K562 (cell line): ENCODE data around the gene HES5. TPM values are rescaled to one million over a fixed set of nuclear protein-coding genes. Genes with fewer than 3 reads are reported as not detected.

Experiments
- ATAC-seq: fragments of 200-7000 bp; cut with Tn5 transposase; 3 replicates; pipeline ENCODE4 v1.9.1; 2020; ENCODE audit warnings: moderate library complexity
- BruUV-seq: library from RNA; stranded (reverse); fragments of 400-500 nt; replicated peaks from 2 replicates; lab custom pipeline; 2021; lab: Mats Ljungman, UMichigan
- CTCF ChIA-PET: fragments of 300-600 bp; formaldehyde crosslinking; extraction: SDS; loops from one replicate; lab custom pipeline; 2021; ENCODE audit warnings: low intra/inter-chr PET ratio; lab: Yijun Ruan, JAX
- POLR2A ChIA-PET: fragments of 300-600, 350-650 bp; sonication (Branson Sonifier 250); formaldehyde crosslinking; extraction: SDS; loops from one replicate; lab custom pipeline; 2021; ENCODE audit warnings: antibody characterized with exemption, inconsistent platforms; lab: Yijun Ruan, JAX
- DNase-seq, 4 experiments: peaks; one replicate each; pipeline versions ENCODE4 v3.0.0 to v3.0.0-alpha.2; 2011 to 2018; ENCODE audit warnings: low spot score in 3 of 4, mixed read lengths in 3 of 4; ENCODE audit errors: extremely low read depth in 1 of 4
- FAIRE-seq: peaks from 2 replicates; lab custom pipeline; 2011; peaks lifted over from hg19 to GRCh38; lab: Jason Lieb, UNC
- H2AFZ ChIP-seq: 2 replicates; pipeline ENCODE4 v1.6.0; 2011; ENCODE audit warnings: low read depth, low read length, control low read depth, inconsistent platforms
- H3K27ac ChIP-seq: fragments of 200-600 bp; 3 replicates; pipeline ENCODE4 v1.8.0; 2011; ENCODE audit warnings: low read depth, mild to moderate bottlenecking, control low read depth, inconsistent platforms, low read length, moderate library complexity, mixed read lengths; ENCODE audit errors: extremely low read depth
- H3K27me3 ChIP-seq, 2 experiments: fragments of 300-600 bp in 1 of 2; 2 replicates in 1 of 2; 3 replicates in 1 of 2; pipeline versions ENCODE4 v1.6.0 to v1.8.0; 2011; ENCODE audit warnings: inconsistent platforms in 2 of 2, low read length in 2 of 2, mild to moderate bottlenecking in 1 of 2, mixed read lengths in 1 of 2, moderate library complexity in 1 of 2; ENCODE audit not compliant: control insufficient read depth in 2 of 2, insufficient read depth in 2 of 2
- H3K36me3 ChIP-seq: fragments of 300-600 bp; 3 replicates; pipeline ENCODE4 v1.8.0; 2011; ENCODE audit warnings: mild to moderate bottlenecking, low read length, inconsistent platforms; ENCODE audit not compliant: control insufficient read depth, insufficient read depth
- H3K4me1 ChIP-seq, 2 experiments: fragments of 200-600 bp in 1 of 2; replicated peaks in 1 of 2; 2 replicates in 1 of 2; 3 replicates in 1 of 2; pipeline versions ENCODE4 v1.5.1 to v1.8.0; 2011; ENCODE audit warnings: inconsistent platforms in 2 of 2, low read length in 2 of 2, mild to moderate bottlenecking in 1 of 2, mixed read lengths in 1 of 2, moderate library complexity in 1 of 2; ENCODE audit not compliant: control insufficient read depth in 2 of 2, insufficient read depth in 2 of 2
- H3K4me2 ChIP-seq: 2 replicates; pipeline ENCODE4 v1.6.1; 2011; ENCODE audit warnings: low read length, control low read depth, inconsistent platforms, mixed read lengths; ENCODE audit not compliant: insufficient read depth
- H3K4me3 ChIP-seq: fragments of 200-600 bp; sonication (generic), shearing (Covaris generic); 2 replicates; pipeline ENCODE4 v1.5.1; 2016; ENCODE audit warnings: control low read depth, inconsistent platforms
- H3K79me2 ChIP-seq: fragments of 200-600 bp; 3 replicates; pipeline ENCODE4 v1.8.0; 2011; ENCODE audit warnings: low read length, inconsistent platforms; ENCODE audit not compliant: control insufficient read depth, insufficient read depth
- H3K9ac ChIP-seq, 2 experiments: 2 replicates each; pipeline versions ENCODE4 v1.6.0 to v1.6.1; 2011; ENCODE audit warnings: low read depth in 2 of 2, low read length in 2 of 2, control low read depth in 1 of 2, inconsistent platforms in 1 of 2, mild to moderate bottlenecking in 1 of 2, mixed read lengths in 1 of 2; ENCODE audit not compliant: insufficient read depth in 1 of 2
- H3K9me1 ChIP-seq: one replicate; pipeline ENCODE4 v1.6.0; 2011; ENCODE audit warnings: inconsistent platforms, mild to moderate bottlenecking, low read length, moderate library complexity; ENCODE audit not compliant: control insufficient read depth, insufficient read depth
- H3K9me3 ChIP-seq: replicated peaks from 2 replicates; pipeline ENCODE4 v1.5.1; 2011; ENCODE audit warnings: low read depth, low read length, inconsistent platforms; ENCODE audit not compliant: control insufficient read depth, insufficient read depth
- H4K20me1 ChIP-seq: replicated peaks from 2 replicates; pipeline ENCODE4 v1.6.1; 2011; ENCODE audit warnings: low read length, inconsistent platforms, mixed read lengths; ENCODE audit not compliant: control insufficient read depth, insufficient read depth
- E2F4 ChIP-seq: sonication (generic); formaldehyde crosslinking; IDR thresholded peaks from 2 replicates; pipeline ENCODE4 v1.8.0; 2022; ENCODE audit warnings: mild to moderate bottlenecking, low read depth, missing genetic modification reagents
- ELF1 ChIP-seq: fragments of 200-800 bp; sonication (Bioruptor generic); IDR thresholded peaks from 2 replicates; pipeline ENCODE4 v1.6.1; 2016; ENCODE audit warnings: missing genetic modification characterization, missing compliant biosample characterization
- FOXM1 ChIP-seq, 2 experiments: fragments of 450-650 bp in 1 of 2; sonication (generic) in 1 of 2; formaldehyde crosslinking in 1 of 2; IDR thresholded peaks; 2 replicates each; pipeline versions ENCODE4 v1.6.1 to v1.9.0; 2017 to 2022; ENCODE audit warnings: low read depth in 2 of 2, mild to moderate bottlenecking in 2 of 2, missing genetic modification reagents in 1 of 2, moderate library complexity in 1 of 2
- NFE2L1 ChIP-seq: fragments of 450-650 bp; IDR thresholded peaks from 2 replicates; pipeline ENCODE4 v1.6.1; 2016; ENCODE audit warnings: missing genetic modification characterization, low read depth, mild to moderate bottlenecking, missing compliant biosample characterization, moderate library complexity, borderline replicate concordance
- NRF1 ChIP-seq, 2 experiments: fragments of 450-650 bp; IDR thresholded peaks in 1 of 2; conservative IDR thresholded peaks in 1 of 2; 2 replicates each; pipeline ENCODE4 v1.6.1; 2014; ENCODE audit warnings: mild to moderate bottlenecking in 2 of 2
- WGBS: fragments of 100-300 bp; shearing (Covaris generic); methylation state at CpG from one replicate; pipeline ENCODE4 v1.1.6; 2016; ENCODE audit warnings: low coverage, mixed read lengths; ENCODE audit not compliant: insufficient coverage; ENCODE audit errors: missing lambda C conversion rate; 5-methylcytosine and 5-hydroxymethylcytosine counted together
- in situ Hi-C: fragments of 300-500 bp; cut with MboI; formaldehyde crosslinking; loops from 4 replicates; pipeline ENCODE4 v1.15.0; 2018; ENCODE audit warnings: inconsistent platforms, mixed read lengths
- intact Hi-C: fragments of 100-400 bp; cut with micrococcal nuclease; formaldehyde crosslinking; loops from 2 replicates; pipeline ENCODE4 v1.14.2; 2022
- polyA plus RNA-seq, 8 experiments: library from polyadenylated mRNA; depleted of rRNA in 4 of 8; stranded (reverse) in 5 of 8; unstranded in 3 of 8; fragments of >200 nt; fragmentation: Nextera tagmentation in 2 of 8; fragmentation: Illumina TruSeq in 1 of 8; extraction: Ambion mirVana in 2 of 8; extraction: Trizol in 1 of 8; gene quantifications; 2 replicates each; pipeline versions ENCODE4 v1.2.1 to v1.2.3, GENCODE V29; 2011 to 2014; ENCODE audit warnings: inconsistent platforms in 1 of 8, missing spikeins in 1 of 8
- total RNA-seq, 7 experiments: library from RNA; depleted of rRNA in 6 of 7; stranded (reverse); fragments of >200 nt in 6 of 7; fragmentation: Illumina TruSeq in 2 of 7; extraction: Trizol in 2 of 7; gene quantifications; 2 replicates each; pipeline versions ENCODE4 v1.2.1 to v1.2.3, GENCODE V29; 2011 to 2021; ENCODE audit warnings: low replicate concordance in 1 of 7

The HES5 gene
- total and polyA plus RNA-seq, 9 of the 15 experiments (the other 6 are each of a cell fraction or from before 2014, with no cell fraction given) = not detected

DNA sequence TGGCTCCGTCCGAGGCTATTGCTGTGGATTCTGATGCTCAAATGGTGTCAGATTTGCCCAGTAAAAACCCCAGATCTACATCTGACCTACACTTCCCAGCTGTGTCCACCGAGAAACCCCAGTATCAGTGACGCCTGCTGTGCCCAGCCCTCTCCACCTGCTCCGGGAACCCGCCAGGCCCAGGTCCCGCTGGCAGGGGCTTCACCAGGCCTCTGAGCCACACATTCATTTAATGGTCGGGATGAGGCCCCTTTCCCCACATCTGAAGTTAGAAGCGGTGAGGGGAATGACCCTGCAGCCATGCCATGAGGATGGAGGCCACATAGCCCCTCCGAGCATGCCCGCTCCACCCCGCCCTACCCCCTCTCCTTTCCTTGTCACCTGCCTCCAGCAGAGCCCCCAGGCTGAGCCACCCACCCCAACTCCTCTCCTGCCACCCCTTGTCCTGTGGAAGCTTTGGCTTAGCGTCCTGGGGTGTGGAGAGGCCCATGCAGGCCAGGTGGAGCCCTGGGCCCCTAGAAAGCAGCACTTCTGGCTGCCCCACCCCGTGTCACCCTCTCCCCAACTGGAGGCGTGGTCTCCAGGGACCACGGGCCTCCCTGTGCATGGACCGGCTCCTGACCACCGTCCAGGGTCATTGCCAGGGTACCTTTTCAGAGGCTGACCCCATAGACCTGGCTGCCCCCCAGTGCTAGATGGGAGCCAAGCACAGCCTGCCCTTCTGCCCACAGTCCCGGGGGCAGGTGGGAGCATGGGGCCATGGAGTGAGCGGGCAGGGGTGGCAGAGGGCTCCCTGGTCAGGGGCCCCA, 34.1 kb upstream of the HES5 start:
- TF ChIP-seq FOXM1 (IDR thresholded peaks at IDR 0.05; ENCODE audit: low read depth) (no peak), FOXM1 (CRISPR knock-in tag; IDR thresholded peaks at IDR 0.05; ENCODE audit: low read depth) (no peak), NRF1 (conservative IDR thresholded peaks at IDR 0.05 in 1 of 2, IDR thresholded peaks at IDR 0.05 in 1 of 2) (no peak), E2F4 (CRISPR knock-in tag) (no peak), NFE2L1 (tag) (no peak), ELF1 (tag) (no peak)
- TF ChIP-seq, all 486 proteins: peak for 0
- Histone ChIP-seq H3K27ac (no peak overlapping the region), H3K9me3 (no peaks in the 10 kb centered on the region), H3K9me1 (no peaks in the 10 kb centered on the region), H3K36me3 (no peaks in the 10 kb centered on the region), H3K4me1 (peaks cover 10 to 63% of the 10 kb centered on the region in 2 experiments; a peak in 4 of 5 replicates), H3K27me3 (peaks cover 29 to 44% of the 10 kb centered on the region in 2 experiments), H3K79me2 (no peaks in the 10 kb centered on the region), H4K20me1 (no peaks in the 10 kb centered on the region), H2AFZ (no peak overlapping the region), H3K9ac (no peak overlapping the region), H3K4me3 (no peak overlapping the region), H3K4me2 (no peak overlapping the region)
- ChIA-PET POLR2A (interaction anchor here (0.6 to 3.3 kb wide), 3 partner anchors 20 to 1060 kb away, joined by 3 to 13 read pairs (median 4); partner anchors contain the start of genes PRXL2B and TPRG1L), CTCF (no interaction called here)
- intact Hi-C loops (no loop called here), in situ Hi-C loops (no loop called here)
- no peak for FAIRE-seq
- ATAC-seq = no peak
- WGBS = 17% methylated on average over 20 of the region's 20 CpGs
- BruUV-seq = no TSS peak
- no peak for DNase-seq
